ENCODE measurements around the gene CAMK2A. TPM values are rescaled to one million over a fixed set of nuclear protein-coding genes. Genes with fewer than 3 reads are reported as not detected.

CAMK2A gene
- polyA plus RNA-seq, 1 donor (not counting 4 experiments of a cell fraction or from before 2014, with no cell fraction given) = 0.05 TPM

GRCh38 chr5:150245111-150245789 lies 44.3 kb downstream of the CAMK2A start:
- DNase-seq (ENCODE audit: low read depth, low spot score) (no peak), FAIRE-seq (no peak)
- Histone ChIP-seq H3K4me3 (ENCODE audit: control insufficient read depth in 2 of 3, extremely low read depth in 1 of 3, insufficient read depth in 2 of 3, low read depth in 1 of 3, low read length in 3 of 3) (no peak overlapping the region), H3K27me3 (ENCODE audit: control insufficient read depth, extremely low read depth, insufficient read depth, low read length) (peaks cover 6% of the 10 kb centered on the region), H4K20me1 (ENCODE audit: control insufficient read depth, extremely low read depth, insufficient read depth, low read length) (no peaks in the 10 kb centered on the region), H3K9ac (ENCODE audit: control insufficient read depth, extremely low read depth, insufficient read depth, low read length) (no peak overlapping the region), H3K9me1 (ENCODE audit: control insufficient read depth, extremely low read depth, insufficient read depth, low read length) (no peaks in the 10 kb centered on the region), H3K4me2 (ENCODE audit: control insufficient read depth, extremely low read depth, insufficient read depth, low read depth, low read length) (no peak overlapping the region), H3K79me2 (ENCODE audit: control insufficient read depth, insufficient read depth, low read length) (no peaks in the 10 kb centered on the region), H3K4me1 (ENCODE audit: control insufficient read depth, extremely low read depth, insufficient read depth, low read length) (no peaks in the 10 kb centered on the region), H2AFZ (ENCODE audit: control insufficient read depth, low read length) (no peak overlapping the region), H3K9me3 (ENCODE audit: control insufficient read depth, low read depth, low read length) (no peaks in the 10 kb centered on the region), H3K36me3 (ENCODE audit: control insufficient read depth in 2 of 2, extremely low read depth in 1 of 2, insufficient read depth in 2 of 2, low read length in 2 of 2) (no peaks in the 10 kb centered on the region), H3K27ac (ENCODE audit: control insufficient read depth, insufficient read depth, low read length) (no peak overlapping the region)
- TF ChIP-seq CTCF (optimal IDR thresholded peaks at IDR 0.05 in 1 of 3, IDR thresholded peaks at IDR 0.05 in 1 of 3, conservative IDR thresholded peaks at IDR 0.05 in 1 of 3; ENCODE audit: extremely low read depth in 1 of 3, insufficient read depth in 2 of 3, low read length in 3 of 3) (no peak), EZH2 (IDR thresholded peaks at IDR 0.05; ENCODE audit: low read length) (no peak)
- dilution Hi-C loops (cut with MboI; ENCODE audit: extremely low pct_ligation_motif_present, low sequenced_read_pairs) = no loop called here

- no peak overlapping the region for H3K4me3 ChIP-seq (ENCODE audit: control insufficient read depth in 2 of 3, extremely low read depth in 1 of 3, insufficient read depth in 2 of 3, low read depth in 1 of 3, low read length in 3 of 3)
- no peaks in the 10 kb centered on the region for H3K4me1 ChIP-seq (ENCODE audit: control insufficient read depth, extremely low read depth, insufficient read depth, low read length)
- peaks cover 6% of the 10 kb centered on the region for H3K27me3 ChIP-seq (ENCODE audit: control insufficient read depth, extremely low read depth, insufficient read depth, low read length)
- H4K20me1 ChIP-seq (ENCODE audit: control insufficient read depth, extremely low read depth, insufficient read depth, low read length) = no peaks in the 10 kb centered on the region
- dilution Hi-C loops (cut with MboI; ENCODE audit: extremely low pct_ligation_motif_present, low sequenced_read_pairs) = no loop called here
- H3K9me3 ChIP-seq (ENCODE audit: control insufficient read depth, low read depth, low read length) = no peaks in the 10 kb centered on the region
- no peaks in the 10 kb centered on the region for H3K36me3 ChIP-seq (ENCODE audit: control insufficient read depth in 2 of 2, extremely low read depth in 1 of 2, insufficient read depth in 2 of 2, low read length in 2 of 2)
- H3K79me2 ChIP-seq (ENCODE audit: control insufficient read depth, insufficient read depth, low read length) = no peaks in the 10 kb centered on the region
- H3K9me1 ChIP-seq (ENCODE audit: control insufficient read depth, extremely low read depth, insufficient read depth, low read length) = no peaks in the 10 kb centered on the region
- no peak for TF ChIP-seq EZH2 (IDR thresholded peaks at IDR 0.05; ENCODE audit: low read length)
- no peak for TF ChIP-seq CTCF (optimal IDR thresholded peaks at IDR 0.05 in 1 of 3, IDR thresholded peaks at IDR 0.05 in 1 of 3, conservative IDR thresholded peaks at IDR 0.05 in 1 of 3; ENCODE audit: extremely low read depth in 1 of 3, insufficient read depth in 2 of 3, low read length in 3 of 3)
- H3K9ac ChIP-seq (ENCODE audit: control insufficient read depth, extremely low read depth, insufficient read depth, low read length) = no peak overlapping the region
- H3K4me2 ChIP-seq (ENCODE audit: control insufficient read depth, extremely low read depth, insufficient read depth, low read depth, low read length) = no peak overlapping the region
- H3K27ac ChIP-seq (ENCODE audit: control insufficient read depth, insufficient read depth, low read length) = no peak overlapping the region
- FAIRE-seq = no peak
- H2AFZ ChIP-seq (ENCODE audit: control insufficient read depth, low read length) = no peak overlapping the region
- no peak for DNase-seq (ENCODE audit: low read depth, low spot score)
These were observed 45.4 kb downstream of the CAMK2A start for GRCh38 chr5:150244209-150244608.
